CD4-positive, alpha-beta T cell treated with Interferon gamma for 1 hour (primary cell): Measurements from ENCODE around the gene NEDD8.

Experiments
- DNase-seq: peaks from one replicate; pipeline ENCODE4 v3.0.0-alpha.2; 2020

NEDD8 gene

GRCh38 chr14:24232121-24232644 lies at the start of gene NEDD8:
Gene NEDD8, minus strand, starts transcription at chr14:24232367. Its CDS starts 100 bp downstream, at chr14:24232267.
- peak; percentile 88 for DNase-seq

GRCh38 chr14:24281636-24282035 lies 49.5 kb upstream of the NEDD8 start:
- no peak for DNase-seq

GRCh38 chr14:24280797-24281460 lies 48.8 kb upstream of the NEDD8 start:
- DNase-seq, result no peak

GRCh38 chr14:24279301-24280186 lies 47.4 kb upstream of the NEDD8 start:
- DNase-seq, result peak; percentile 61

- no peak for DNase-seq
Measured at GRCh38 chr14:24278424-24278823, 46.3 kb upstream of the NEDD8 start.

- DNase-seq, result peak; percentile 53
Measured at GRCh38 chr14:24277606-24278321, 45.6 kb upstream of the NEDD8 start.

GRCh38 chr14:24277071-24277470 lies 44.9 kb upstream of the NEDD8 start:
- no peak for DNase-seq

GRCh38 chr14:24274101-24274543 lies 42.0 kb upstream of the NEDD8 start:
- peak; percentile 48 for DNase-seq

- DNase-seq, result no peak
Measured at GRCh38 chr14:24273422-24273998, 41.3 kb upstream of the NEDD8 start.

- no peak for DNase-seq
Measured at GRCh38 chr14:24272467-24272866, 40.3 kb upstream of the NEDD8 start.

GRCh38 chr14:24271834-24272263 lies 39.7 kb upstream of the NEDD8 start:
- DNase-seq, result no peak

- peak; percentile 96 for DNase-seq
Measured at GRCh38 chr14:24271134-24271833, 39.1 kb upstream of the NEDD8 start, which contains the start of gene RABGGTA. Gene RABGGTA, minus strand, starts transcription at chr14:24271597. Its CDS starts 482 bp downstream, at chr14:24271115.

- DNase-seq, result no peak
Measured at GRCh38 chr14:24270537-24271133, 38.5 kb upstream of the NEDD8 start.

GRCh38 chr14:24269910-24270536 lies 37.9 kb upstream of the NEDD8 start:
- no peak for DNase-seq

GRCh38 chr14:24269368-24269767 lies 37.2 kb upstream of the NEDD8 start:
- no peak for DNase-seq

- no peak for DNase-seq
Measured at GRCh38 chr14:24268225-24268624, 36.1 kb upstream of the NEDD8 start.

- DNase-seq, result no peak
Measured at GRCh38 chr14:24267516-24267915, 35.3 kb upstream of the NEDD8 start.

GRCh38 chr14:24266344-24267244 lies 34.4 kb upstream of the NEDD8 start:
- no peak for DNase-seq

- no peak for DNase-seq
Measured at GRCh38 chr14:24264298-24264697, 32.1 kb upstream of the NEDD8 start.

GRCh38 chr14:24263848-24264247 lies 31.7 kb upstream of the NEDD8 start:
- no peak for DNase-seq
